COLO668 (cell line): ENCODE results near the gene MFN2.
"Not testable (repeated sequence)": the region's sequence is repeated elsewhere in the genome, so short reads cannot be mapped to it uniquely, and the experiment has no call there.

Source experiments
- DNase-seq: peaks from one replicate; lab custom pipeline; 2025; ENCODE audit not compliant: unreplicated experiment; lab: John Stamatoyannopoulos, UW

Gene MFN2

DNA sequence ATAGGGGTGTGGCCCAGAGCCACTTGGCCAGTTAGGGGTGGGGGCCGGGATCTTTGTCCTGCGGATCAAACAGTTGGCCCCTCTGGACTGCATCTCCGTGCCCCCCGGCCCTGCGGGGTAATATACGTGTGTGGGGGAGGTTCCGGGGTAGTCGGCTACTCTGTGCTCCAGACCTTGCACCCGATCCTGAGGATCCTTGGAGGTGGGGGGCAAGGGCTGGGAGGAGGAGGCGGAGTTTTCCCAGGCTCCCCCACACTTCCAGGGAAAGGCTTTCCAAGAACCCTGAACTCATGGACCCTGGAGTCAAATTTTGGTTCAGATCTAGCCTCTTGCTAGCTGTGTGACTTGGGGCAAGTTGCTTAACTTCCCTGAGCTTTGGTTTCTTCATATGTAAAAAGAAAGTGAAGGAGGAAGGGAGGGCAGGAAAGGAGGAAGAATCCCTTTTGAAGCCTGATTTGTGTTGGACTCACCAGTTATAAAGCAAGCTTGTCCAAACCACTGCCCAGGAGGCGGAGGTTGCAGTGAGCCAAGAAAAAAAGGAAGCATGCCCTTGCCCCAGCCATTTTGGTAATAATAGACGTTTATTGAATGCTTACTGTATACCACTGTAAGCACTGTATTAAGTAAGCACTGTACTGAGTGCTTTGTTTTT lies 39.7 kb downstream of the MFN2 start:
- no peak for DNase-seq

DNA sequence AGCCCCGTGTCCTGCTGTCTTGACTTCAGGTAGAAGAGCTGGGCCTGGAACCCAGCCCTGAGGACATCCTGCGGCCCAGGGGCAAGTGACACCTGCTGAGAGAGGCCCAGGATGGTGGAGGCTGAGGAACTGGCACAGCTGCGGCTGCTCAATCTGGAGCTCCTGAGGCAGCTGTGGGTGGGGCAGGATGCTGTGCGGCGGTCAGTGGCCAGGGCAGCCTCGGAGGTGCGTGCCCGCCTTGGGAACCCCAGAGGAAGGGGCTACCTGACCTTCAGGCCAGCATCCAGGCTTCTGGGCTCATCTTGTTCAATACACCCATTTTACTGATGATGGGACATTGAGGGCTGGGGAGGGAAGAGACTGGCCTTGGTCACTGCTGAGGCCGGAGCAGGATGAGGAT lies 41.4 kb downstream of the MFN2 start:
- DNase-seq = no peak

DNA sequence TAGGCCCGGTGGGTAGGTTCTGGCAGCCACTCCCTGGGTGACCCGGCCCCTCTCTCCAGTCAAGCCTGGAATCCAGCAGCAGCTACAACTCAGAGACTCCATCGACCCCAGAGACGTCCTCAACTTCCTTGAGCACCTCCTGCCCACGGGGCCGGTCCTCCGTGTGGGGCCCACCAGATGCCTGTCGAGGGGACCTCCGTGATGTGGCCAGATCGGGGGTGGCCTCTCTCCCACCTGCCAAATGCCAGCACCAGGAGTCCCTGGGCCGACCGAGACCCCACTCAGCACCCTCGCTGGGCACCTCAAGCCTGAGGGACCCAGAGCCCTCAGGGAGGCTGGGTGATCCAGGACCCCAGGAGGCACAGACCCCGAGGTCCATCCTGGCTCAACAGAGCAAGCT lies 41.8 kb downstream of the MFN2 start:
- DNase-seq = no peak

DNA sequence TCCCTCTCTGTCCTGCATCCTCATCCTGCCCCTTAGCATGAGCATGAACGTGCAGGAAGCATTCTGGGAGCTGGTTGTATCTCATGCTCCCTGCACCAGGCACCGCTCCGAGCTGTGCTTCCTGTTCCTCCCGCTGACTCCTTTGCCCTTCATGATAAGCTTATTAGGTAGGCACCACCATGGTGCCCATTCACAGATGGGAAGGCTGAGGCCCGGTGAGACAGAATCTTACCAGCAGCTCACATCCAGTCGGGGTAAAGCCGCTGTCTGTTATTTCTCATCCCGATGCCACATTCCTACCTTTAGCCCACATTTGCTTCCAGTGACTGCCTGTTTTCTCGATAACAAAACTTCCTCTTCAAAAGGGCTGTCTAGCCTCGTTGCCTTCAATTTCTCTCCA lies 46.3 kb downstream of the MFN2 start:
- DNase-seq = no peak

DNA sequence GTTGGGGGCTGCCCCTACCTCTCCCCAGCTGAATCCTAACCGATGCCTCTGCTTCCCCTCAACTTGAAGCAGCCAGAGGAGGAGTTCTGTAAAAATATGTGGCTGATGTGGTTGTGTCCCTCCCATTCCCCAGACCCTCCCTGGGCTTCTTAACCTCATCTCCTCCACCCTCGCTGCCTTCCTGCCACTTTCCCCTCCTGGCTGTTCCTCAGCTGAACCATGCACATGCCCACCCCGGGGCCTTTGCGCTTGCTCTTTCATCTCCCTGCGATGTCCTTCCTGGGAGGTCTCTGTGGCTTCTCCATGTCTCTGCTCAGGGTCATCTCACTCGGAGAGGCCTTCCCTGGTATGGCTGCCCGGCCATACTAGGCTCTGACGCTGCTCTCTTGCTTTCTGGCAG lies 48.0 kb downstream of the MFN2 start:
- DNase-seq = no peak

DNA sequence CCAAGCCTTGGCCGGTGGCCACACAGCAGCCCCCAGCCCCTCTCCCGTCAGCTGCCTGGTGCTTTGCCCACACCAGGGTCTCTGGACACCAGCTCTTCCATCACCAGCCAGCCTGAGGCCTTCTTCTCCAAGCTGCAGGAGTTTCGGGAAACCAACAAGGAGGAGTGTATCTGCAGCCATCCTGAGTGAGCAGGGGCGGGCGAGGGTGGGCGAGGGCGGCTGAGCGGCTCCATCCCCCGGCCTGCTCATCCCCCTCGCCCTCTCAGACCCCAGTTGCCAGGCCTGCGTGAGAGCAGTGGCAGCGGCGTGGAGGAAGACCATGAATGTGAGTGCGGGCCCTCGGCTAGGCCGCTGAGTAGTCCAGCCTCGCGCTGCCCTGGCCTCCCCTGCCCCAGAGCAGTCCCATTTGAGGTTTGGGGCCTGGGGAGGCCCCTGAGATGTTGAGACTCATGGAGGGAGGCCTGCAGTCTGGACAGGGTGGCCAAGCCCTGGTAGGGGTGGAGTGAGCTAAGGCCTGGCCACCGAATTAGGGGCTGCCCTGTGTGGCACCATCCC lies 48.8 kb downstream of the MFN2 start:
- DNase-seq = no peak

DNA sequence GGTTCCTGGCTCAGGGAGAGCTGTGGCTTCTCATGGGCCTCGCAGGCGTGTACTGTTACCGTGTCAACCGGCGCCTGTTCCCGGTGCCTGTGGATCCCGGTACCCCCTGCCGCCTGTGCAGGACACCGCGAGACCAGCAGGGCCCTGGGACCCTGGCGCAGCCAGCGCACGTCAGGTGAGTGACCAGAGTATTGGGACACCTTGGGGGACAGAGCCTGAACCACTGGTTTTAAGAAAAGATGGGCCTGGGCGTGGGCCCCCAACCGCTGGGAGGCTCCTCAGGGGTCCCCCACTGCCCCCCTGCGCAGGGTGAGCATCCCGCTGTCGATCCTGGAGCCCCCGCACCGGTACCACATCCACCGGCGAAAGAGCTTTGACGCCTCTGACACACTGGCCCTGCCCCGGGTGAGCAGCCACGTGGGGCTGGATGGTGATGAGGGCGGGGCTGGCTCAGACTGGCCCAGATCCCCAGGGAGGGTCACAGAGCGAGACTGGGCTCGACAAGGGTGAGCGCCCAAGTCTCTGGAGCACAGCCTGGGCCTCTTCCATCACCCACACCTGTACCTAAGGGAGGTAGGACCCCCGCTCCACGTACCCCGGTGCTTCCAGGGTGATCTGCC lies 49.6 kb downstream of the MFN2 start:
- no peak for DNase-seq

DNA sequence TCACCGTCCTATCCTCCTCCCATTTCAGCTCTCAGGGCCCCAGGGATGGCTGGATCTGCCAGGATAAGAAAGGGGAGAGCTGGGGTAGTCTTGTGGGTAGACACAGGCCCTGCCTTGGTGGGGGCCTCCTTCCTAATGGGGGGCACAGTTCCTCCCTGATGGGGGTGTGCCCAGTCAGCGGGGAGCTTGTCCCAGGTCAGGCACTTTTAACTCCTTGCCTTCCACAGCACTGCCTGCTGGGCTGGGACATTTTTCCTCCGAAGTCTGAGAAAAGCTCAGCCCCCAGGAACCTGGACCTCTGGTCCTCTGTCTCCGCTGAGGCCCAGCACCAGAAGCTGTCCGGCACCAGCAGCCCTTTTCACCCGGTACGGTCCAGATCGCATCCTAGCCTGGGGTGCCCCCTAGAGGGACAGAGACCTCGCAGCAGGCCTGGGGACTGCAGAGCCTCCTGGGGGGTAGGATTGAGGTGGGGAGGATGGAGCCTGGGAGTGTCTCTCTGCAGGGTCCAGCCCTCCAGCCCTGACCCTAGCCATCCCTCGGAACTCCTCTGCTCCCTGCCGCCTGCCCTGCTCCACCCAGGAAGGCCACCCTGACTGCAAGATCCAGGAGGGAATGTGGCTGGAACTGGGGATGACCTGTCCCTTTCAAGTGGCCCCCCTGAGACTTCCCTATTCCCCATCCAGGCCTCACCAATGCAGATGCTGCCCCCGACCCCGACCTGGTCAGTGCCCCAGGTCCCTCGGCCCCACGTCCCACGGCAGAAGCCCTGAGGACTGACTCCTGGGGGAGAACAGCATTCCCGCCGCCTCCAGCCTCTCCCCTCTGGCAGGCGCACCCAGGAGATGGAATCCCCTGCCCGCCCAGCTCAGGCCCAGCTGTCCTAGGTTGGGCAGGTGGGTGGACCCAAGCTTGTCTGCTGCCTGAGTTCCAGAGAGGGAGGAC lies 51.1 kb downstream of the MFN2 start:
- peak; percentile 46 for DNase-seq

DNA sequence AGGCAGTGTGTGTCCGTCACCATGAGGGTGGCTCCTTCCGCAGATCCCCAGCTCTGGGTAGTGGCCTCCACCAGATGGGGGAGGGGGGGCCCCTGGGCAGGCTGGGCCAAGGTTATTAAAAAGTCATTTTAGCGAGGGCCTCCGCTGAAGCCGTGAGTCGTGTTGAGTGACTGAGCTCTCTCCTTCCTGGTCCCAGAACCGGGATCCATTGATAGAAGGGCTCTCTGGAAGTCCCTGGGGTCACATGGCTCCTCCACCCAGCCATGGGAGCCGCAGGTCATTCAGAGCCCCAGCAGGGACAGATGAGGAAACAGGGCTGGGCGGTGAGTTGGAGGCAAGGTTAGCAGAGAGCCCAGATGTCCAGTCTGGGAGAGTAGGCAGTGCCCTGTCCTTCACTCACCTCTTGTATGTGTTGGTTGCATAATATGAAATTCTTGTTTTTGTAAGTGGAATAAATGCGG lies 51.9 kb downstream of the MFN2 start:
- no peak for DNase-seq

DNA sequence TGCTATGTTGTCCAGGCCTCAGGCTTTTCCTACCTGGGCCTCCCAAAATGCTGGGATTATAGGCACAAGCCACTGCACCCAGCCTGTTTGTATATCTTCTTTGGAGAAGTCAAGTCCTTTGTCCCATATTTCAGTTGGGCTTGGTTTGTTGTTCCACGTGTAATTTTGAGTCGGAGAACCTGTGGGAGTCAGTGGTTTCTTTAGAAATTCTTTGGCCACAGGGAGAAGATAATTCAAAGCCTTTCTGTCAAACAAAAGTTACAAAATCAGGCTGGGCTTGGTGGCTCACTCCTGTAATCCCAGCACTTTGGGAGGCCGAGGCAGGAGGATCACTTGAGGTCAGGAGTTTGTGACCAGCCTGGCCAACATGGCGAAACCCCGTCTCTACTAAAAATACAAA lies 53.2 kb downstream of the MFN2 start:
- not testable (repeated sequence) for DNase-seq

DNA sequence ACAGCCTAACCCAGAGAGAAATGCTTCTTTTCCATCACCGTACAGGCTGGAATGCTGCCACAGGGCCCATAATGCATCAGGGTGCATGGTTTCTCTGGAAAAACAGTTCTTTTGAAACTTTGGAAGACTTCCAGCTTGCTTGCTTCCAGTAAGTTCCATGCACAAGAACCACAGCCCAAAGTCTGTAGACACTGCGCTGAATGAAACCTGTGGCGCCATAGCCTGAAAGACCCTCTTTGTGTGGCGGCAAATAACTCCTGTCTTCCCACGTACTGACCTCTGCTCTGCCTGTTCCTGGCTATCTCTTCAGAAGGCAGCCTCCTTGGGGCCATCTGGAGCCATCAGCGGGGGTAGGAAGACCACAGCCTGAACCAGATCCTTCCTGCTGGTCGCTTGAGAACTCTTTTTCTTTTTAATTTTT lies 54.1 kb downstream of the MFN2 start:
- no peak for DNase-seq

DNA sequence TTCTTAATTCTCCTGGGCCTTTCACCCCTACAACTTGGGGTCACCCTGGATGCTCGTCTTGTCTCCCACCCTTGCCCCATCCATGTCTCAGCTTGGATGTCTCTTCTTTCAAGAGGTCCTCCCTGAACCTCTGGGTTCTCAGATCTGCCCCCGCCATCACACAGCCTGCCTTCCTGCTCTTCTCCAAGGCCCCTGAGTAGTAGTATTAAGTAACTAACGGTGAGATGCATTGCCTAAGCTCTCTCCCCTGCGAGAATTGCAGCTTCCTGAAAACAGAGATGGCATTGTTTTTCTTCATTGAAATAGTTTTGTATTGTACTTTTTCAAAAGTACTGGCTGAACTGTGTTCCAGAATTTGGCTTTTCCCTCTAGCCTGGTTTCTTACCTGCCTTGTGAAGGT lies 55.1 kb downstream of the MFN2 start:
- no peak for DNase-seq

DNA sequence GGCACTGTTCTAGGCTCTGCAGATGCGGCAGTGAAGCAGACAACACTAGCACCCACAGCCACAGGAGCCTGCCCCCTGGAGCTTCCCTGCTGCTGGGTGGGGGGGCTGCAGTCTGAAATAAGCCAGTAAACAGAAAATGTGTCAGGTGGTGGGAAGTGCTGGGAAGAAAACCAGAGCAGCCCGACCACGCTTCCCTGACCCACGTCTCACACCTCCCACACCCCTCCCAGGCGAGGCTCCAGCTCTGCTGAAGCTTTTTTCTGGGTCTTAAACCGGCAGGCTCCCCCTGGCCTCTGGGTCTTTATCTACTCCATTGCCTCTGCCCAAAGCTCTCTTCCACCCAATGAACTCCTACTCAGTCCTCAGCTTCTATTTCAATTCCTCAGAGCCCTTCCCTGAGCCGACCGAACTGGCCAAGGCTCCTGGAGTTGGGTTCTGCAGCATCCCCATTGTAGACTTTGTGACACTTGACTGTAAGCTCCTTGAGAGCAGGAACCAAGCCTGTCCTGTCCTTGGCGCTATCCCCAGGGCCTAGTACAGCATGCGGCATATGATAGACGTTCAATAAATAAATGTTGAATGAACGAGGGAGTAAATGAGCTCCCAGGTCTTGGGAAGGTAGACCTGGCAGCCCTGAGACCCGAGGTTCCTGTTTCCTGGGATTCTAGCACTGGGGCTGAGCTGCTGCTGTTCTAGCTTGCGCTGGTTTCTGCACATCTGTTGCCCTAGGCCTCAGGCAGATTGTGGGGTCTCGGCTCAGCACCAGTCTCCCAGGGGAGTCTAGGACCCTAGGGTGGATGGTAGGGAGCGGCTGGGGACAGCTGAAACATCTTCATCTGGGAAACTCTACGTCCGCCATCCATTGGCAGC lies 57.5 kb downstream of the MFN2 start:
- no peak for DNase-seq

DNA sequence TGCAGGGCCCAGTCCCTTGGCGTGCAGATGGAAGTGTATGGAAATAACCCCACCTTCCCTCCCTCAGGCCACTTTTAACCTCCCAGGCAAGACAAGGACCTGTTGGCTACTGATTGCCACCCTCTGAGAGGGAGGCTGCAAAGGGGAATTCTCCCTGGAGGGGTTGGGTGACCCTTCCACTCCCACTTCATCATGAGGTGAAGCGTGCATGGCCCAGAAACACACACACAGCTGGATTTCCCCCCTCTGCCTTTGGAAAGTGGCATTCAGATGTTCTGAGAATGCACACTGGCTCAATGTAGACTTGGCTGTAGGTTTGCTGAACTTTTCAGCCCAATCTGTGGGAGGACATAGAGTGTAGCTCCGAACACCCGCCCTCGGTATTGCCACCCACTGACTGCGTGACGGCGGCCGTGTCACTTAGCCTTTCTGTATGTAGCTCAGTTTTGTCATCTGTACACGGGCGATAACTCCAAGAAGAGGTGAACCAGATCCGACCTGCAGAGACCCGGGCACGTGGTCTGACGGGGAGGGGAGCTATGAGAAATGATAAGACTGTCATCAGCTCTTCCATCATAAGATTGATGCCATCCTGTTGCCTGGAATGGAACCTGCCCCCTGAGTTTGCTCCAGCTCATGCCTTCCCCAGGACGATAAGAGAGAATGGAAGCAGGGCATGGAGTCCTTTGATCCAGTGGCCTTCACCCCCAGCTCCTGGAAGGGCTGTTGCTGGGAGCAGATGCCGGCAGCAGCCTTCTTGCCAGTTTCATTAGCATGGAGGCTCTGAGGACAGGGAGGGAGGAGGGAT lies 58.3 kb downstream of the MFN2 start:
- DNase-seq = no peak

DNA sequence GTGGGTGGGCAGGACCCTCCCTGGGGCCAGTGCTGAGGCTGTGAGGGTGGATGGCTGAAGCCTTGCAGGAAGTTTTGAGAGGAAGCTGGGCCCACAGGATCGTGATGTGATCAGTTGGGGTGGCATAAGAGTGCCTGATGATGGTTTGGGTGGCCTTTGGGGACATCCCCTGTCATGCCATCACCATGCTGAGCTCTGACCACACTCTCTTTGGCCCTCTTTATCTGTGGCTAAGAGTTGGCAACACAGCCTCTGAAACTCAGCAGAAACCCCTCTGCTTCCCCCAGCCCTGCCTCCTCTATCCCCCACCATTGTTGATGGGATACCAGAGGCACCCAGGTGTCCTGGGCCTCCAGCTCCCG lies 58.9 kb downstream of the MFN2 start:
- DNase-seq = no peak

DNA sequence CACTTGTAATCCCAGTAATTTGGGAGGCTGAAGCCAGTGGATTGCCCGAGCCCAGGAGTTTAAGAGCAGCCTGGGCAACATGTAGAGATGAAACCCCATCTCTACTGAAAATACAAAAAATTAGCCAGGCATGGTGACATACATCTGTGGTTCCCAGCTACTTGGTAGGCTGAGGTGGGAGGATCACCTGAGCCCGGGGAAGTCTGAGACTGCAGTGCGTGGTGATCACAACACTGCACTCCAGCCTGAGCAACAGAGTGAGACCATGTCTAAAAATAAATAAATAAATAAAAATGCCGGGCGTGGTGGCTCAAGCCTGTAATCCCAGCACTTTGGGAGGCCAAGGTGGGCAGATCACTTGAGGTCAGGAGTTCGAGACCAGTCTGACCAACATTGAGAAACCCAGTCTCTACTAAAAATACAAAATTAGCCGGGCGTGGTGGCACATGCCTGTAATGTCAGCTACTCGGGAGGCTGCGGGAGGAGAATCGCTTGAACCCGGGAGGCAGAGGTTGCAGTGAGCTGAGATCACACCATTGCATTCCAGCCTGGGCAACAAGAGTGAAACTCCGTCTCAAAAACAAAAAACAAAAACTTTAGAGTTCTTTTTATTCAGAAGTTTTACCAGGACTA lies 59.7 kb downstream of the MFN2 start:
- DNase-seq = not testable (repeated sequence)

DNA sequence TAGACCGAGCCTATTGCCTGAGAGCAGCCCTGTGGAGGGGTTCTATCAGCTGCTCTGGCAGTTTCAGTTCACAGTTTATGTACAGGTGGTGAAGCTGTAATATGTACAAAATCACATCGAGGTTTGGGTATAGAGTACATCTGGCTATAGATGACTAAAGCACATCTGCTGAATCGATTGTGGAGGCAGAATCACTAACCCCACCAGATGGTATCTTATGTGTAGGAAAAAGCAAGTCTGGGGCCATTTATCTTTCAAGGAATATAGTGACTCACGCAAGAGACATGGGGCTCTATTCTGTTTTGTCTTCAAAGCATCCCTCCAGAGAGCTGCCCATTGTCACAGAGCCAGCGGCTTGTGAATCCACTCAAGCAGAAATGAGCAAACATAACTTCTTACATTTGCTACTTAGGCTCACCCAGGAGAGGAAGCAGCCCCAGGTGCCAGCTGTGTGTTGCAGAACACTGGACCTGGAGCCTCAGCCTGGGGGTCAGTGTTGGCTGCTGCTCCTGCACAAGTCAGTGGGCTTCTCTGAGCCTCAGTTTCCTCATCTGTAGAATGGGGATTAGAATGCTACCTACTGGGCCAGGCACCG lies 60.3 kb downstream of the MFN2 start:
- DNase-seq = no peak

DNA sequence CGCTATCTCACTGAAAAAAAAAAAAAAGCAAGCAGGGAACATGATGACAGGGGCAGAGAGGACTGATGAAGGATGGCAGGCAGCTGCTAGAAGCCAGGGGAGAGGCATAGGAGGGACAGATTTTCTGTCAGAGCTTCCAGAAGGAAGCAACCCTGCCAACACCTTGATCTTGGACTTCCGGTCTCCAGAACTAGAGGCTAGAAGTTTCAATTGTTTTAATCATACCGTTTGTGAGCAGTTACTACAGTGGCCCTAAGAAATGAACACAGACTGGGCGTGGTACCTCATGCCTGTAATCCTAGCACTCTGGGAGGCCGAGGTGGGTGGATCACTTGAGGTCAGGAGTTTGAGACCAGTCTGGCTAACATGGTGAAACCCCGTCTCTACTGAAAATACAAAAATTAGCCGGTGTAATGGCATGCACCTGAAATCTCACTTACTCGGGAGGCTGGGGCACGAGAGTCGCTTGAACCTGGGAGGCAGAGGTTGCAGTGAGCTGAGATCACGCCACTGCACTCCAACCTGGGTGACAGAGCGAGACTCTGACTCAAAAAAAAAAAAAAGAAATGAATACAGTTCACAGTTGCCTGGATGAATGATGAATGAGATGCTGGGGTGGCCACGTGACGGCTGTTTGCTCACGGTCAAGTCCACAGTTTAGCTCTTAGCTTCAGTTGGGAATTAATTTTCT lies 64.1 kb downstream of the MFN2 start:
- not testable (repeated sequence) for DNase-seq

DNA sequence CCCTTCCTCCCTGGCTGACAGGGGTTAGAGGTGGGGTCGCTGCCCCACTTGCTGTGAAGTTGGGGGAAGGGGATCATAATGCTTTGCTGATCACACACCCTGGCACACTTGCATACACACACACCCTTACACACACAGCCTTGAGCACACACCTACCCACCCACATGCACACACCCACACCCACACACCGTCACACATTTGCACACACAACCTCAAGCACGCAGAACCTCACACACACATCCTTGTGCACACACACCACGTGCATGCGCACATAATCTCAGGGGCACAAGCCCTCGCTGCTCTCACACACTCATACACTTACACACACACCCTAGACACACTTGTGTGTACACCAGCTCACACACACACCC lies 66.5 kb downstream of the MFN2 start:
- DNase-seq = no peak
